ENCODE data around the gene RETREG1. TPM values are rescaled to one million over a fixed set of nuclear protein-coding genes. Genes with fewer than 3 reads are reported as not detected.

Gene RETREG1
- total RNA-seq, 1 donor from 2014 or later = 0.91 TPM

DNA sequence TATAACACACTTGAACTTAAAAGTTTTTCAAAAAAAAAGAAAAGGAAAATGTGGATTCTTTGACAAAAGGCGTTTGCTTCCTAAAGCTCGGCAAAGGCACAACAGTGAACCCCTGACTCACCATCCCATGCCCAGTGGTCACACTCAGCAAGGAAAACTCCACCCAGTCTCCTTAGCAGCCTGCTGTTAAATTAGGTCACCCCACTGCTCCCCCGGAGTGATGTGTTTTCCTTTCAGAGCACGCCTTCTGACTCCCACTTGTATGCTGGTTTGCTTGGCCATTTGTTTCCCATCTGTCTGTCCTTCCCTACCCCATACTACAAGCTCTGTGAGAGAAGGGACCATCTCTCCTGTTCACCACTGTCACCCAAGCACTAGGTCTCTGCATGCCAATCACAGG is 23.8 kb downstream of the RETREG1 start:
- Mint-ChIP-seq H3K4me1 (ENCODE audit: unreplicated experiment) (peaks cover 11% of the 10 kb centered on the region), H3K36me3 (ENCODE audit: unreplicated experiment) (no peaks in the 10 kb centered on the region), H3K4me3 (ENCODE audit: unreplicated experiment) (no peak overlapping the region), H3K27me3 (ENCODE audit: unreplicated experiment) (peaks cover 3% of the 10 kb centered on the region), H3K27ac (ENCODE audit: unreplicated experiment) (no peak overlapping the region), H3K9me3 (ENCODE audit: unreplicated experiment) (no peaks in the 10 kb centered on the region)
- no peak for TF ChIP-seq CTCF (IDR thresholded peaks at IDR 0.05)
- peak; percentile 49 for DNase-seq (ENCODE audit: extremely low spot score, unreplicated experiment)

DNA sequence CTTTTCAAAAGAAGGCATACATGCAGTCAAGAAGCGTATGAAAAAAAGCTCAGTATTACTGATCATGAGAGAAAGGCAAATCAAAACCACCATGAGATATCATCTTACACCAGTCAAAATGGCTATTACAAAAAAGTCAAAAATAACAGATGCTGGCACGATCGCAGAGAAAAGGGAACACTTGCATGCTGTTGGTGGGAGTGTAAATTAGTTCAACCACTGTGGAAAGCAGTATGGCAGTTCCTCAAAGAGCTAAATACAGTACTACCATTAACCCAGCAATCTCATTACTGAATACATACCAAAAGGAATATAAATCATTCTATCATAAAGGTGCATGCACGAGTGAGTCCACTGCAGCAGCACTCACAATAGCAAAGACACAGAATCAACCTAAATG is 24.5 kb downstream of the RETREG1 start:
- H3K4me1 Mint-ChIP-seq (ENCODE audit: unreplicated experiment) = peaks cover 11% of the 10 kb centered on the region
- H3K36me3 Mint-ChIP-seq (ENCODE audit: unreplicated experiment) = no peaks in the 10 kb centered on the region
- DNase-seq (ENCODE audit: extremely low spot score, unreplicated experiment) = peak; percentile 5
- peaks cover 3% of the 10 kb centered on the region for H3K27me3 Mint-ChIP-seq (ENCODE audit: unreplicated experiment)
- no peak overlapping the region for H3K27ac Mint-ChIP-seq (ENCODE audit: unreplicated experiment)
- no peaks in the 10 kb centered on the region for H3K9me3 Mint-ChIP-seq (ENCODE audit: unreplicated experiment)
- H3K4me3 Mint-ChIP-seq (ENCODE audit: unreplicated experiment) = no peak overlapping the region
- TF ChIP-seq CTCF (IDR thresholded peaks at IDR 0.05) = no peak

DNA sequence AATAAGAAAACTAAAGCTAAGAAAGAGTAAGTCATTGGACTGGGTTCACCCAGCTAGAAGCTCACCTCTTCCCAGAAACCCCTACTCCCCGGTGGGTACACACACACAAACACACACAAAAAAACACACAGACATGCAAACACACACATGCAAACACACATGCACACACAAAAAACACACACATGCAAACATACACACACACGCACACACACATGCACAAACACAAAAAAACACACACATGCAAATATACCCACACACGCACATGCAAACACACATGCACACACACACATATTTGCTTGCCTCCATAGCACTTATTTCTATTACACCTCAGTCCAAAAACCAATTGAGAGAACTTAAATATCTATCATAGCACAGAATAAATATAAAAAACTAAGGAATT is 26.1 kb downstream of the RETREG1 start:
- DNase-seq (ENCODE audit: extremely low spot score, unreplicated experiment) = peak; percentile 38
- Mint-ChIP-seq H3K27me3 (ENCODE audit: unreplicated experiment) (peaks cover 7% of the 10 kb centered on the region), H3K4me3 (ENCODE audit: unreplicated experiment) (no peak overlapping the region), H3K4me1 (ENCODE audit: unreplicated experiment) (peaks cover 11% of the 10 kb centered on the region), H3K9me3 (ENCODE audit: unreplicated experiment) (no peaks in the 10 kb centered on the region), H3K36me3 (ENCODE audit: unreplicated experiment) (no peaks in the 10 kb centered on the region), H3K27ac (ENCODE audit: unreplicated experiment) (no peak overlapping the region)
- TF ChIP-seq CTCF (IDR thresholded peaks at IDR 0.05) = no peak

GRCh38 chr5:16589658-16590057 is 27.1 kb downstream of the RETREG1 start:
- Mint-ChIP-seq H3K36me3 (ENCODE audit: unreplicated experiment) (no peaks in the 10 kb centered on the region), H3K27ac (ENCODE audit: unreplicated experiment) (no peak overlapping the region), H3K4me3 (ENCODE audit: unreplicated experiment) (no peak overlapping the region), H3K9me3 (ENCODE audit: unreplicated experiment) (no peaks in the 10 kb centered on the region), H3K4me1 (ENCODE audit: unreplicated experiment) (peaks cover 11% of the 10 kb centered on the region), H3K27me3 (ENCODE audit: unreplicated experiment) (peaks cover 9% of the 10 kb centered on the region)
- no peak for TF ChIP-seq CTCF (IDR thresholded peaks at IDR 0.05)
- DNase-seq (ENCODE audit: extremely low spot score, unreplicated experiment) = peak; percentile 40

GRCh38 chr5:16588434-16589214 is 28.2 kb downstream of the RETREG1 start:
- H3K27me3 Mint-ChIP-seq (ENCODE audit: unreplicated experiment) = peaks cover 13% of the 10 kb centered on the region
- no peaks in the 10 kb centered on the region for H3K36me3 Mint-ChIP-seq (ENCODE audit: unreplicated experiment)
- H3K9me3 Mint-ChIP-seq (ENCODE audit: unreplicated experiment) = no peaks in the 10 kb centered on the region
- no peak overlapping the region for H3K27ac Mint-ChIP-seq (ENCODE audit: unreplicated experiment)
- H3K4me1 Mint-ChIP-seq (ENCODE audit: unreplicated experiment) = peaks cover 11% of the 10 kb centered on the region
- TF ChIP-seq CTCF (IDR thresholded peaks at IDR 0.05) = no peak
- no peak overlapping the region for H3K4me3 Mint-ChIP-seq (ENCODE audit: unreplicated experiment)
- peak; percentile 44 for DNase-seq (ENCODE audit: extremely low spot score, unreplicated experiment)
